ENCODE results near the gene MCC. TPM values are rescaled to one million over a fixed set of nuclear protein-coding genes. Genes with fewer than 3 reads are reported as not detected.

MCC gene
- total and polyA plus RNA-seq, 2 donors from 2014 or later = 2.4 to 20.6 TPM

DNA sequence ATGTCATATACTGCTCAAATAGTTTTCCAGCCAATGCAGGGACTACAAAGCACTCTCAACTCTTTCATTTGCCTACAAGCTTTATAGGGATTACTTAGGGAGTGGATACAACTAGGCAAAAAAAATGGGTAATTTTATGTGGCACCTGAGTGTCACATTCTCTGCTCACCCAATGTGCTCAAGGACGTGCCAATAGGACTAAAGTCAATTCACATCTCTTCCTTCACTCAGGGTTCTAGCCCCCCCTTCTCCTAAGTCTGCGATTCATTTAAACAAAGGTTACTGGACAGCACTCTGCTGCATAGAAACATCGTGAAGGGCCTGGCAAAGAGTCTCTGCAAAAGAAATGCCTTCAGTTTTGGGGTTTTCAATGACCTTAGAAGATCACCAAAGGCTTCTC, 195.8 kb downstream of the MCC start:
- Histone ChIP-seq H3K4me1 (ENCODE audit: control insufficient read depth in 2 of 3, insufficient read depth in 2 of 3, low read depth in 1 of 3, low read length in 3 of 3) (peaks cover 0 to 4% (median 0%) of the 10 kb centered on the region in 3 donors), H3K27ac (ENCODE audit: low read depth in 2 of 2, low read length in 2 of 2) (no peak overlapping the region), H3K9ac (ENCODE audit: low read length in 3 of 3) (peak overlapping the region in 1 of 3 donors; percentile 82), H3K9me3 (ENCODE audit: control insufficient read depth in 2 of 3, insufficient read depth in 1 of 3, low read length in 3 of 3) (no peaks in the 10 kb centered on the region), H3K36me3 (ENCODE audit: control insufficient read depth in 2 of 3, insufficient read depth in 3 of 3, low read length in 3 of 3) (no peaks in the 10 kb centered on the region), H3K4me3 (ENCODE audit: low read length in 3 of 3) (peak overlapping the region in 2 of 3 donors; percentile 89 to 91), H3K27me3 (ENCODE audit: control insufficient read depth, insufficient read depth, low read length) (no peaks in the 10 kb centered on the region)
- intact Hi-C loops (cut with DNase I) = no loop called here
- DNase-seq (peak in 1 of 5 donors; percentile 36), FAIRE-seq (no peak)
- TF ChIP-seq, protein P1, sequence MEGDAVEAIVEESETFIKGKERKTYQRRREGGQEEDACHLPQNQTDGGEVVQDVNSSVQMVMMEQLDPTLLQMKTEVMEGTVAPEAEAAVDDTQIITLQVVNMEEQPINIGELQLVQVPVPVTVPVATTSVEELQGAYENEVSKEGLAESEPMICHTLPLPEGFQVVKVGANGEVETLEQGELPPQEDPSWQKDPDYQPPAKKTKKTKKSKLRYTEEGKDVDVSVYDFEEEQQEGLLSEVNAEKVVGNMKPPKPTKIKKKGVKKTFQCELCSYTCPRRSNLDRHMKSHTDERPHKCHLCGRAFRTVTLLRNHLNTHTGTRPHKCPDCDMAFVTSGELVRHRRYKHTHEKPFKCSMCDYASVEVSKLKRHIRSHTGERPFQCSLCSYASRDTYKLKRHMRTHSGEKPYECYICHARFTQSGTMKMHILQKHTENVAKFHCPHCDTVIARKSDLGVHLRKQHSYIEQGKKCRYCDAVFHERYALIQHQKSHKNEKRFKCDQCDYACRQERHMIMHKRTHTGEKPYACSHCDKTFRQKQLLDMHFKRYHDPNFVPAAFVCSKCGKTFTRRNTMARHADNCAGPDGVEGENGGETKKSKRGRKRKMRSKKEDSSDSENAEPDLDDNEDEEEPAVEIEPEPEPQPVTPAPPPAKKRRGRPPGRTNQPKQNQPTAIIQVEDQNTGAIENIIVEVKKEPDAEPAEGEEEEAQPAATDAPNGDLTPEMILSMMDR (IDR thresholded peaks at IDR 0.05; ENCODE audit: borderline replicate concordance, extremely low read depth, insufficient read depth) = no peak

DNA sequence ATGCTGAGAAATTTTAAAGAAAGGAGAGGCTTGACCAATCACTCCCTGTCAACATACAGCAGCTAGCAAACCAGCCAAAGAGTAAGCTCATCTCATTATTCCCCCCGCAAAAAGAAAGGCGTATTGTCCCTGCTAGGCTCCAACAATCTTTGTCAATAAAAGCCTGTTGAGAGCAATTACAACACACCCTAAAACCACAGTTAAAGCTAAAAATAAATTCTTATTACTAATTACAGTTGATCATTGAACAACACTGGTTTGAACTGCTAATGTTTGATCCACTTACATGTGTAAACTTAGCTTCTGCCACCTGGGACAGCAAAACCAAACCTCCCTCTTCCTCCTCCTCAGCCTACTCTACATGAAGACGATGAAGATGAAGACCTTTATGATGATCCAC, 204.7 kb downstream of the MCC start:
- TF ChIP-seq, protein P1 (IDR thresholded peaks at IDR 0.05; ENCODE audit: borderline replicate concordance, extremely low read depth, insufficient read depth) = no peak
- FAIRE-seq = no peak

DNA sequence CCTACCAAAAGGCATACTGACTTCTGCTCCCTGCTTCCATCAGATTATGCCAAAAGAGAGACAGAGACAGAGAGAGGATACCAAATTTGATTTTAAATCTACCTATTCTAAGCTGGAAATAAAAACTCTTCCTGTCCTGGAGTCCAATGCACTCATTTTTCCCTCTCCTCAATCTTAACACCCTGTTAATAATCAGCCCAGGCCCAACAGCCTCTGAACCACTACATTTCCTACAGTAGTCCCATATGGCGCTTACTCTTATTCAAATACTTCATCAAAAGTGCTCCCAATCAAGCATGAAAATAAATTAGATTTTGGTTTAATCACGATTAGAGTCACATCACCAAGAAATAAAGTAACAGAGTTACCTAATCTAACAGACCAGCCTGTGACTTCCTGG, 205.8 kb downstream of the MCC start:
- Histone ChIP-seq H3K27me3 (ENCODE audit: control insufficient read depth, insufficient read depth, low read length) (no peaks in the 10 kb centered on the region), H3K4me1 (ENCODE audit: control insufficient read depth in 2 of 3, insufficient read depth in 2 of 3, low read depth in 1 of 3, low read length in 3 of 3) (peaks cover 0 to 26% (median 6%) of the 10 kb centered on the region in 3 donors), H3K4me3 (ENCODE audit: low read length in 3 of 3) (no peak overlapping the region), H3K9me3 (ENCODE audit: control insufficient read depth in 2 of 3, insufficient read depth in 1 of 3, low read length in 3 of 3) (no peaks in the 10 kb centered on the region), H3K36me3 (ENCODE audit: control insufficient read depth in 2 of 3, insufficient read depth in 3 of 3, low read length in 3 of 3) (no peaks in the 10 kb centered on the region), H3K9ac (ENCODE audit: low read length in 3 of 3) (no peak overlapping the region), H3K27ac (ENCODE audit: low read depth in 2 of 2, low read length in 2 of 2) (peak overlapping the region in 1 of 2 donors; percentile 30)
- DNase-seq (peak in 2 of 5 donors; percentile 42 to 52), FAIRE-seq (no peak)
- intact Hi-C loops (cut with DNase I) = no loop called here
- TF ChIP-seq, protein P1 (IDR thresholded peaks at IDR 0.05; ENCODE audit: borderline replicate concordance, extremely low read depth, insufficient read depth) = no peak

More for the DNA sequence above, 204.7 kb downstream of the MCC start:
- Histone ChIP-seq H3K36me3 (ENCODE audit: control insufficient read depth in 2 of 3, insufficient read depth in 3 of 3, low read length in 3 of 3) (no peaks in the 10 kb centered on the region), H3K4me3 (ENCODE audit: low read length in 3 of 3) (no peak overlapping the region), H3K9ac (ENCODE audit: low read length in 3 of 3) (no peak overlapping the region), H3K27ac (ENCODE audit: low read depth in 2 of 2, low read length in 2 of 2) (no peak overlapping the region), H3K27me3 (ENCODE audit: control insufficient read depth, insufficient read depth, low read length) (no peaks in the 10 kb centered on the region), H3K4me1 (ENCODE audit: control insufficient read depth in 2 of 3, insufficient read depth in 2 of 3, low read depth in 1 of 3, low read length in 3 of 3) (peaks cover 0 to 26% (median 6%) of the 10 kb centered on the region in 3 donors), H3K9me3 (ENCODE audit: control insufficient read depth in 2 of 3, insufficient read depth in 1 of 3, low read length in 3 of 3) (no peaks in the 10 kb centered on the region)
- DNase-seq = no peak
- intact Hi-C loops (cut with DNase I) = no loop called here

DNA sequence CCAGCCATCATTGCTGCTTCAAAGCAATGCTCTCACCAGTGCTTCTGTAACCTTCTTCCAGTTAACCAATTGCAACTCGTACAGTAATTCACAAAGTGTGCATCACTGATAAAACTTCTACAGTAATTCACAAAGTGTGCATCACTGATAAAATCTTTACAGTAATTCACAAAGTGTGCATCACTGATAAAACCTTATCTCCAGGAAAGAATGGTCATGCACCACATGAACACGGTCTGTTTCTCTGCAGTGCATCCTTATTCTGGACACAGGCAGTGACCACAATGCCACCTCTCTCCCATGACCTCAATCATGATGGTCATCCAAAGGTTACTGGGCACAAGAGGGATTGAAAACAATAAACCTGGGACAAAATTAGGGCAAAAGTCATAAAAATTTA, 207.1 kb downstream of the MCC start:
- Histone ChIP-seq H3K36me3 (ENCODE audit: control insufficient read depth in 2 of 3, insufficient read depth in 3 of 3, low read length in 3 of 3) (no peaks in the 10 kb centered on the region), H3K27me3 (ENCODE audit: control insufficient read depth, insufficient read depth, low read length) (no peaks in the 10 kb centered on the region), H3K27ac (ENCODE audit: low read depth in 2 of 2, low read length in 2 of 2) (no peak overlapping the region), H3K4me3 (ENCODE audit: low read length in 3 of 3) (no peak overlapping the region), H3K9me3 (ENCODE audit: control insufficient read depth in 2 of 3, insufficient read depth in 1 of 3, low read length in 3 of 3) (no peaks in the 10 kb centered on the region), H3K9ac (ENCODE audit: low read length in 3 of 3) (no peak overlapping the region), H3K4me1 (ENCODE audit: control insufficient read depth in 2 of 3, insufficient read depth in 2 of 3, low read depth in 1 of 3, low read length in 3 of 3) (peaks cover 0 to 26% (median 6%) of the 10 kb centered on the region in 3 donors)
- intact Hi-C loops (cut with DNase I) = no loop called here
- TF ChIP-seq, protein P1 (IDR thresholded peaks at IDR 0.05; ENCODE audit: borderline replicate concordance, extremely low read depth, insufficient read depth) = no peak
- no peak for FAIRE-seq
- no peak for DNase-seq

All from kidney (tissue), 14 donors.